ENCODE data around the gene THAP3. TPM values are rescaled to one million over a fixed set of nuclear protein-coding genes. Genes with fewer than 3 reads are reported as not detected.
A peak's percentile ranks its signal among the peaks of the same experiment; 100 is the strongest.

THAP3 gene
- total and polyA plus RNA-seq, 12 donors, result 6.8 to 27.6 (median 12.1) TPM

GRCh38 chr1:6588893-6589520 is 35.7 kb upstream of the THAP3 start:
- Histone ChIP-seq H3K36me3 (peaks cover 0 to 83% (median 42%) of the 10 kb centered on the region in 9 donors), H3K27me3 (no peaks in the 10 kb centered on the region), H3K27ac (peak overlapping the region in 9 of 10 donors; percentile 10 to 53 (median 42)), H3K9me3 (no peaks in the 10 kb centered on the region), H3K4me3 (no peak overlapping the region), H3K4me1 (peaks cover 27 to 82% (median 71%) of the 10 kb centered on the region in 9 donors)
- no peak for DNase-seq
- WGBS, 2 donors, result 79 to 81% methylated on average over 24 of the region's 24 CpGs
- no peak for TF ChIP-seq CTCF (IDR thresholded peaks at IDR 0.05)
- intact Hi-C loops (cut with DNase I), result no loop called here
- no peak for ATAC-seq

GRCh38 chr1:6590046-6590445 is 34.6 kb upstream of the THAP3 start:
- no peak for TF ChIP-seq CTCF (IDR thresholded peaks at IDR 0.05)
- Histone ChIP-seq H3K4me1 (peaks cover 27 to 86% (median 64%) of the 10 kb centered on the region in 9 donors), H3K9me3 (no peaks in the 10 kb centered on the region), H3K27me3 (no peaks in the 10 kb centered on the region), H3K27ac (peak overlapping the region in 2 of 10 donors; percentile 15 to 39), H3K4me3 (no peak overlapping the region), H3K36me3 (peaks cover 0 to 93% (median 53%) of the 10 kb centered on the region in 9 donors)
- DNase-seq (no peak), ATAC-seq (no peak)
- intact Hi-C loops (cut with DNase I), result no loop called here
- 87 to 88% methylated on average over 7 of the region's 7 CpGs for WGBS, 2 donors

- Histone ChIP-seq H3K27ac (peak overlapping the region in 9 of 10 donors; percentile 8 to 62 (median 34)), H3K4me1 (peaks cover 25 to 85% (median 68%) of the 10 kb centered on the region in 9 donors), H3K27me3 (no peaks in the 10 kb centered on the region), H3K9me3 (no peaks in the 10 kb centered on the region), H3K36me3 (peaks cover 0 to 100% (median 63%) of the 10 kb centered on the region in 9 donors), H3K4me3 (no peak overlapping the region)
- WGBS, 2 donors, result 69 to 72% methylated on average over 13 of the region's 13 CpGs
- TF ChIP-seq CTCF (IDR thresholded peaks at IDR 0.05), result no peak
- intact Hi-C loops (cut with DNase I), result no loop called here
- DNase-seq (peak in 1 of 2 donors; percentile 30), ATAC-seq (peak in 4 of 8 donors; percentile 12 to 60 (median 19))
Observed at GRCh38 chr1:6591222-6591621, 33.4 kb upstream of the THAP3 start.

- peak overlapping the region in 9 of 10 donors; percentile 8 to 62 (median 34) for H3K27ac ChIP-seq
- peaks cover 0 to 100% (median 67%) of the 10 kb centered on the region in 9 donors for H3K36me3 ChIP-seq
- DNase-seq, result no peak
- H3K9me3 ChIP-seq, result no peaks in the 10 kb centered on the region
- H3K27me3 ChIP-seq, result no peaks in the 10 kb centered on the region
- no peak for ATAC-seq
- no peak overlapping the region for H3K4me3 ChIP-seq
- intact Hi-C loops (cut with DNase I), result no loop called here
- H3K4me1 ChIP-seq, result peaks cover 24 to 85% (median 68%) of the 10 kb centered on the region in 9 donors
- 86 to 89% methylated on average over 6 of the region's 6 CpGs for WGBS, 2 donors
- TF ChIP-seq CTCF (IDR thresholded peaks at IDR 0.05), result no peak
Observed at GRCh38 chr1:6591644-6592043, 33.0 kb upstream of the THAP3 start.

Measured in heart right ventricle (tissue), 16 donors.